Measurements from ENCODE around the gene LYPLA2. TPM values are rescaled to one million over a fixed set of nuclear protein-coding genes. Genes with fewer than 3 reads are reported as not detected.
A peak's percentile ranks its signal among the peaks of the same experiment; 100 is the strongest.

Gene LYPLA2
- total RNA-seq, 1 donor from 2014 or later, result 45.9 TPM

DNA sequence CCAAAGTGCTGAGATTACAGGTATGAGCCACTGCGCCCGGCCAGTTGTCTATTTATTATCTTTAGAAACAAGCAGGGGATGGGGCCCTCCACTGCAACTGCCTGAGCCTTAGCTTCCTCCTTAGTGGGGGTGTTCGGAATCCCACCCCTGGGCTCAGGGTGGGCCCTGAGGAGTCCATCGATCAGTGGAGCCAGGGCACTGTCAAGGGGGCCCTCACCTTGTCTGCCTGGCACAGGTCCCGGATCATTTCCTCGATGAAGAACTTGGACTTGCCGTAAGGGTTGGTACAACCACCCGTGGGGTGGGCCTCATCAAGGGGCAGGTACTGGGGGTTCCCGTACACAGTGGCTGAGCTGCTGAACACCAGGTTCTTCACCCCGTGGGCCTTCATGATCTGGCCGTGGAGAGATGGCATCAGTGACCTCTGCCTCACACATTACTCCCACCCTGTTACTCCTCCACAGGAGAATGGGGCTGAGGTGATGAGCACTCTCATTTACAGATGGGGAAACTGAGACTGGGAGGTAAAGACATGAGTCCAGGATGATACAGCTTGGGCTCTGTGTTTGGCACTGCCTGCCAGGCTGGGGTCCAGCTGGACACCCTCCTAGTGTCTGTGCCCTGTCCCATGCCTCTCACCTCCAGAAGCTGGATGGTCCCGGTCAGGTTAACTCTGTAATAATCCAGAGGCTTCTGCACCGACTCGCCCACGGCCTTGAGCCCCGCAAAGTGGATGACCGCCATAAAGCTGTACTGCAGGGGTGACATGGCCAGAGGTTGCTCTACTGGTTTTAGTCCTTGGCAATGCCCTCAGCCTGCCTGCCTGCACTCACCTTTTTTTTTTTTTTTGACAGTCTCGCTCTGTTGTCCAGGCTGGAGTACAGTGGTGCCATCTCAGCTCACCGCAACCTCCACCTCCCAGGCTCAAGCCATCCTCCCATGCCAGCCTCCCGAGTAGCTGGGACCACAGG lies 6.8 kb downstream of the LYPLA2 start:
- H3K36me3 ChIP-seq, result peaks cover 43% of the 10 kb centered on the region
- H3K27me3 ChIP-seq, result no peaks in the 10 kb centered on the region
- intact Hi-C loops (cut with DNase I), result no loop called here
- no peaks in the 10 kb centered on the region for H3K9me3 ChIP-seq
- TF ChIP-seq, protein P1, sequence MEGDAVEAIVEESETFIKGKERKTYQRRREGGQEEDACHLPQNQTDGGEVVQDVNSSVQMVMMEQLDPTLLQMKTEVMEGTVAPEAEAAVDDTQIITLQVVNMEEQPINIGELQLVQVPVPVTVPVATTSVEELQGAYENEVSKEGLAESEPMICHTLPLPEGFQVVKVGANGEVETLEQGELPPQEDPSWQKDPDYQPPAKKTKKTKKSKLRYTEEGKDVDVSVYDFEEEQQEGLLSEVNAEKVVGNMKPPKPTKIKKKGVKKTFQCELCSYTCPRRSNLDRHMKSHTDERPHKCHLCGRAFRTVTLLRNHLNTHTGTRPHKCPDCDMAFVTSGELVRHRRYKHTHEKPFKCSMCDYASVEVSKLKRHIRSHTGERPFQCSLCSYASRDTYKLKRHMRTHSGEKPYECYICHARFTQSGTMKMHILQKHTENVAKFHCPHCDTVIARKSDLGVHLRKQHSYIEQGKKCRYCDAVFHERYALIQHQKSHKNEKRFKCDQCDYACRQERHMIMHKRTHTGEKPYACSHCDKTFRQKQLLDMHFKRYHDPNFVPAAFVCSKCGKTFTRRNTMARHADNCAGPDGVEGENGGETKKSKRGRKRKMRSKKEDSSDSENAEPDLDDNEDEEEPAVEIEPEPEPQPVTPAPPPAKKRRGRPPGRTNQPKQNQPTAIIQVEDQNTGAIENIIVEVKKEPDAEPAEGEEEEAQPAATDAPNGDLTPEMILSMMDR (IDR thresholded peaks at IDR 0.05), result no peak
- H3K4me3 ChIP-seq, result no peak overlapping the region
- H3K4me1 ChIP-seq, result peaks cover 33% of the 10 kb centered on the region
- ATAC-seq, result no peak
- peak overlapping the region; percentile 11 for H3K27ac ChIP-seq
- no peak for DNase-seq

DNA sequence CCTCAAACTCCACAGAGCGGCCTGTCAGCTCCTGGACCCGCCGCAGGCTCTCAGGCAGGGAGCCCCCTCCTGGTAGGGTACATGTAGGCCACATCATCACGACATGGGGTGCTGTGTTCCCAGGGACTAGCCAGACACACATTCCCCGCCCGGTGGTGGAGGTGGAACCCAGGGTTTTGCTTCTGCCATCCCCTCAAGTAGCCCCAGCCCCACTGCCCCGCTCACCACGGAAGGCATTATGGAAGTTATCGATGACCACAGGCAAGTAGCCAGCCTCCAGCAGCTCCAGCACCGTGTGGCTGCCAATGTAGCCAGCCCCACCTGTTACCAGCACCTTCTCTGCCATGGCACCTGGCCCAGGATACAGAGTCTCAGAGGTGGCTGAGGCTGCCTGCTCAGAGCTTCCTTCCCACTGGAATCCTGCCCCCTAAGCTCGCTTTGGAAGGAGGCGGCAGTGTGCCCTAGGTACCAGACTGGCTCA lies 7.8 kb downstream of the LYPLA2 start:
- TF ChIP-seq, protein P1 (IDR thresholded peaks at IDR 0.05), result peak; percentile 7
- no peak for ATAC-seq
- intact Hi-C loops (cut with DNase I), result no loop called here
- Histone ChIP-seq H3K9me3 (no peaks in the 10 kb centered on the region), H3K36me3 (peaks cover 38% of the 10 kb centered on the region), H3K27ac (peak overlapping the region; percentile 98), H3K4me1 (peaks cover 24% of the 10 kb centered on the region), H3K4me3 (peak overlapping the region; percentile 86), H3K27me3 (no peaks in the 10 kb centered on the region)
- peak; percentile 68 for DNase-seq

- peak overlapping the region; percentile 98 for H3K27ac ChIP-seq
- TF ChIP-seq, protein P1 (IDR thresholded peaks at IDR 0.05), result no peak
- peak overlapping the region; percentile 86 for H3K4me3 ChIP-seq
- intact Hi-C loops (cut with DNase I), result no loop called here
- H3K36me3 ChIP-seq, result peaks cover 38% of the 10 kb centered on the region
- H3K9me3 ChIP-seq, result no peaks in the 10 kb centered on the region
- DNase-seq, result no peak
- H3K4me1 ChIP-seq, result peaks cover 23% of the 10 kb centered on the region
- H3K27me3 ChIP-seq, result no peaks in the 10 kb centered on the region
- no peak for ATAC-seq
Measured at GRCh38 chr1:23799255-23799569, 8.3 kb downstream of the LYPLA2 start.

DNA sequence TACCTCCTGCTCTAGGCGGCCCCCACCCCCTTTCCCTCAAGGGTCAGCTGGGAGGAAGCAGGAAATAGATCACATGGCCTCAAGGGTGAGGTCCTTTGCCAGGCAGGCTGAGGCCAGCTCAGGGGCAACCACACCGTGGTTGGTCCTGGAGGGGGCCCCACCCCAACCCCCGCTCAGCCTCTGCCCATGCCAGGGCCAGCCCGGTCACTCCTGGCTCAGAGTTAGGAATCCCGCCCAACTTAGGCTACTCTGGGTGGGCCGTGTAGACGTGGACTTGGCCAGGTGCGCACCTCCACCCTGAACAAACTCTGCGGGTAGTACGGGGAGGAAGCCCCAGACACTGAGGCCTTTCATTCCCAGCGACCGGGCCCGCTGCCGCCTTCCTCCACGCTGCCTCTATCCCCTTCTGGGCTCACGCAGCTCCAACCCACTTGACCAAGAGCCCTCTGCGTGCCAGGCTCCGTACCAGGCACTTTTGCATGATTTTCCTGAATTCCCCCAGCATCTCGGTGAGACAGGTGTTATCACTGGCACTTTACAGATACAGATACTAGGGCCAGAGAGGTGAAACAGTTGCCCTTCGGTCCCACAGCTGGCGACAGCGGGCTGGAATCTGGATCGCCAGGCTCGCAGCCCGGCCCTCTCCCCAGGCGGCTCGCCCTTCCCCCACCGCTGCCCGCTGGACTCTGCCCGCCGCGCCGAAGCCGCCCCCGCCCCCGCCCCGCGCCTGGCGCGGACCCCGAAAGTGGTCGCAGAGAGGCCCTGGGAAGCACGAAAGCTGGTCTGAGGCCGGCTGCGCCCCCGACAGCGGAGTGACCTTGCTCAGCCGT lies 8.8 kb downstream of the LYPLA2 start:
- H3K9me3 ChIP-seq, result no peaks in the 10 kb centered on the region
- H3K27ac ChIP-seq, result peak overlapping the region; percentile 98
- TF ChIP-seq, protein P1 (IDR thresholded peaks at IDR 0.05), result no peak
- intact Hi-C loops (cut with DNase I), result no loop called here
- ATAC-seq (peak; percentile 78), DNase-seq (peak; percentile 94)
- peaks cover 32% of the 10 kb centered on the region for H3K36me3 ChIP-seq
- peaks cover 23% of the 10 kb centered on the region for H3K4me1 ChIP-seq
- H3K27me3 ChIP-seq, result no peaks in the 10 kb centered on the region
- peak overlapping the region; percentile 86 for H3K4me3 ChIP-seq

GRCh38 chr1:23800400-23801337 lies 9.7 kb downstream of the LYPLA2 start, which contains the start of gene GALE:
TSS of gene GALE (minus strand) at chr1:23800754. CDS start at chr1:23799007, 1,747 bp downstream.
- Histone ChIP-seq H3K27me3 (no peaks in the 10 kb centered on the region), H3K4me3 (peak within 1 kb of the TSS; percentile 86), H3K4me1 (peaks cover 23% of the 10 kb centered on the region), H3K9me3 (no peaks in the 10 kb centered on the region), H3K27ac (peak within 1 kb of the TSS; percentile 98), H3K36me3 (peaks cover 28% of the 10 kb centered on the region)
- TF ChIP-seq, protein P1 (IDR thresholded peaks at IDR 0.05), result no peak
- DNase-seq (peak; percentile 99), ATAC-seq (peak; percentile 93)
- intact Hi-C loops (cut with DNase I), result no loop called here
